ENCODE data around the gene C6orf136. TPM values are rescaled to one million over a fixed set of nuclear protein-coding genes. Genes with fewer than 3 reads are reported as not detected.

C6orf136 gene
- total RNA-seq, 1 donor from 2014 or later, result 7.6 TPM

GRCh38 chr6:30618270-30618797 is 28.6 kb upstream of the C6orf136 start:
- TF ChIP-seq CTCF (IDR thresholded peaks at IDR 0.05; ENCODE audit: insufficient read depth, low read length, poor library complexity, severe bottlenecking), result no peak
- DNase-seq (ENCODE audit: low read depth), result no peak
- Histone ChIP-seq H3K4me3 (ENCODE audit: low read depth, low read length) (peak overlapping the region; percentile 89), H3K36me3 (ENCODE audit: control insufficient read depth, insufficient read depth, low read length) (peaks cover 5% of the 10 kb centered on the region), H3K27me3 (ENCODE audit: control insufficient read depth, insufficient read depth, low read length) (no peaks in the 10 kb centered on the region)

- no peak overlapping the region for H3K4me3 ChIP-seq (ENCODE audit: low read depth, low read length)
- H3K27me3 ChIP-seq (ENCODE audit: control insufficient read depth, insufficient read depth, low read length), result no peaks in the 10 kb centered on the region
- peaks cover 5% of the 10 kb centered on the region for H3K36me3 ChIP-seq (ENCODE audit: control insufficient read depth, insufficient read depth, low read length)
- TF ChIP-seq CTCF (IDR thresholded peaks at IDR 0.05; ENCODE audit: insufficient read depth, low read length, poor library complexity, severe bottlenecking), result no peak
- no peak for DNase-seq (ENCODE audit: low read depth)
Observed at GRCh38 chr6:30619561-30619960, 27.4 kb upstream of the C6orf136 start.

- no peak for DNase-seq (ENCODE audit: low read depth)
Observed at GRCh38 chr6:30625511-30625910, 21.4 kb upstream of the C6orf136 start.

GRCh38 chr6:30626484-30627366 is 20.2 kb upstream of the C6orf136 start, which contains the start of gene ATAT1:
Gene ATAT1 (plus strand): TSS chr6:30626874.
- peaks cover 3% of the 10 kb centered on the region for H3K36me3 ChIP-seq (ENCODE audit: control insufficient read depth, insufficient read depth, low read length)
- peak; percentile 43 for TF ChIP-seq CTCF (IDR thresholded peaks at IDR 0.05; ENCODE audit: insufficient read depth, low read length, poor library complexity, severe bottlenecking)
- H3K4me3 ChIP-seq (ENCODE audit: low read depth, low read length), result peak within 1 kb of the TSS; percentile 62
- DNase-seq (ENCODE audit: low read depth), result no peak
- H3K27me3 ChIP-seq (ENCODE audit: control insufficient read depth, insufficient read depth, low read length), result no peaks in the 10 kb centered on the region

More at GRCh38 chr6:30625511-30625910, 21.4 kb upstream of the C6orf136 start:
- Histone ChIP-seq H3K4me3 (ENCODE audit: low read depth, low read length) (no peak overlapping the region), H3K27me3 (ENCODE audit: control insufficient read depth, insufficient read depth, low read length) (no peaks in the 10 kb centered on the region), H3K36me3 (ENCODE audit: control insufficient read depth, insufficient read depth, low read length) (peaks cover 3% of the 10 kb centered on the region)
- no peak for TF ChIP-seq CTCF (IDR thresholded peaks at IDR 0.05; ENCODE audit: insufficient read depth, low read length, poor library complexity, severe bottlenecking)

GRCh38 chr6:30635834-30636233 is 11.1 kb upstream of the C6orf136 start:
- no peak for TF ChIP-seq CTCF (IDR thresholded peaks at IDR 0.05; ENCODE audit: insufficient read depth, low read length, poor library complexity, severe bottlenecking)
- Histone ChIP-seq H3K27me3 (ENCODE audit: control insufficient read depth, insufficient read depth, low read length) (no peaks in the 10 kb centered on the region), H3K36me3 (ENCODE audit: control insufficient read depth, insufficient read depth, low read length) (no peaks in the 10 kb centered on the region), H3K4me3 (ENCODE audit: low read depth, low read length) (no peak overlapping the region)
- no peak for DNase-seq (ENCODE audit: low read depth)

Measured in kidney epithelial cell (primary cell).